ENCODE data around the gene MAL. TPM values are rescaled to one million over a fixed set of nuclear protein-coding genes. Genes with fewer than 3 reads are reported as not detected.

MAL gene
- total and polyA plus RNA-seq, 2 experiments from 2014 or later = 0.24 to 0.31 TPM

- peak overlapping the region; percentile 71 for H3K4me3 Mint-ChIP-seq
- no peak overlapping the region for H3K27ac Mint-ChIP-seq
- no peak overlapping the region for H3K27ac ChIP-seq (ENCODE audit: low read depth)
Measured at GRCh38 chr2:95077530-95077825, 52.0 kb downstream of the MAL start.

GRCh38 chr2:95077861-95078603 is 52.5 kb downstream of the MAL start:
- peaks cover 14% of the 10 kb centered on the region for H3K27me3 Mint-ChIP-seq (ENCODE audit: insufficient read depth, low read depth, poor library complexity)
- no peaks in the 10 kb centered on the region for H3K79me2 ChIP-seq (replicated peaks; ENCODE audit: insufficient read depth)
- no peaks in the 10 kb centered on the region for H4K20me1 ChIP-seq (replicated peaks; ENCODE audit: insufficient read depth)
- TF ChIP-seq POLR2AphosphoS5 (IDR thresholded peaks at IDR 0.05; ENCODE audit: low read depth) = no peak
- TF ChIP-seq CREB1 (CRISPR knock-in tag; IDR thresholded peaks at IDR 0.05; ENCODE audit: low read depth) = no peak
- TF ChIP-seq NANOG (IDR thresholded peaks at IDR 0.05; ENCODE audit: borderline replicate concordance) = no peak
- TF ChIP-seq ZNF462 (CRISPR knock-in tag; IDR thresholded peaks at IDR 0.05) = no peak
- TF ChIP-seq CTCF (conservative IDR thresholded peaks at IDR 0.05; ENCODE audit: low read depth in 2 of 2) = no peak
- TF ChIP-seq EZH2 (IDR thresholded peaks at IDR 0.05; ENCODE audit: low read depth, unreplicated experiment) = no peak
- no peak for DNase-seq (ENCODE audit: low spot score)
- no peak overlapping the region for H3K4me3 ChIP-seq
- H3K4me2 ChIP-seq = peak overlapping the region; percentile 43; the same call in 1 of the 2 replicates
- no peaks in the 10 kb centered on the region for H3K36me3 ChIP-seq (ENCODE audit: insufficient read depth)
- H3K4me1 ChIP-seq (ENCODE audit: insufficient read depth) = peaks cover 16% of the 10 kb centered on the region; the same call in 1 of the 2 replicates
- H2AFZ ChIP-seq = no peak overlapping the region
- peaks cover 23% of the 10 kb centered on the region; the same call in 1 of the 2 replicates for H3K27me3 ChIP-seq (ENCODE audit: insufficient read depth)
- H3K36me3 Mint-ChIP-seq (ENCODE audit: low read depth) = no peaks in the 10 kb centered on the region
- H3K9me3 Mint-ChIP-seq = no peaks in the 10 kb centered on the region; the same call in 2 of the 3 replicates
- H3K27ac Mint-ChIP-seq = no peak overlapping the region
- H3K4me1 Mint-ChIP-seq = peaks cover 23% of the 10 kb centered on the region
- H3K27ac ChIP-seq (ENCODE audit: low read depth) = no peak overlapping the region
- no peaks in the 10 kb centered on the region for H3F3A ChIP-seq (replicated peaks; ENCODE audit: low read depth)
- H3K4me3 Mint-ChIP-seq = peak overlapping the region; percentile 71; the same call in 2 of the 3 replicates
- no peaks in the 10 kb centered on the region for H3K9me2 ChIP-seq (ENCODE audit: insufficient read depth)
- no peak for ATAC-seq

More at GRCh38 chr2:95077530-95077825, 52.0 kb downstream of the MAL start:
- TF ChIP-seq JUNB (IDR thresholded peaks at IDR 0.05; ENCODE audit: unreplicated experiment) = no peak
- TF ChIP-seq NANOG (IDR thresholded peaks at IDR 0.05; ENCODE audit: borderline replicate concordance) = no peak
- peak in 1 of 2 experiments; percentile 40; a peak in 2 of 4 replicates for TF ChIP-seq CTCF (conservative IDR thresholded peaks at IDR 0.05; ENCODE audit: low read depth in 2 of 2)
- Histone ChIP-seq H3K4me1 (ENCODE audit: insufficient read depth) (peaks cover 16% of the 10 kb centered on the region; the same call in 1 of the 2 replicates), H3K27me3 (ENCODE audit: insufficient read depth) (peaks cover 23% of the 10 kb centered on the region; the same call in 1 of the 2 replicates), H3K9me2 (ENCODE audit: insufficient read depth) (no peaks in the 10 kb centered on the region), H3K4me2 (peak overlapping the region; percentile 84), H3F3A (replicated peaks; ENCODE audit: low read depth) (no peaks in the 10 kb centered on the region), H3K4me3 (peak overlapping the region; percentile 71), H3K36me3 (ENCODE audit: insufficient read depth) (no peaks in the 10 kb centered on the region), H4K20me1 (replicated peaks; ENCODE audit: insufficient read depth) (no peaks in the 10 kb centered on the region), H2AFZ (peak overlapping the region; percentile 95; the same call in 1 of the 2 replicates), H3K79me2 (replicated peaks; ENCODE audit: insufficient read depth) (no peaks in the 10 kb centered on the region)
- ATAC-seq (peak; percentile 19), DNase-seq (ENCODE audit: low spot score) (peak; percentile 19)
- Mint-ChIP-seq H3K9me3 (no peaks in the 10 kb centered on the region; the same call in 2 of the 3 replicates), H3K36me3 (ENCODE audit: low read depth) (no peaks in the 10 kb centered on the region), H3K27me3 (ENCODE audit: insufficient read depth, low read depth, poor library complexity) (peaks cover 14% of the 10 kb centered on the region), H3K4me1 (peaks cover 23% of the 10 kb centered on the region)
